GM18498 (cell line): ENCODE results near the gene MRC2.
"Not testable (repeated sequence)": the region's sequence is repeated elsewhere in the genome, so short reads cannot be mapped to it uniquely, and the experiment has no call there.

Experiments used
- ATAC-seq: cut with Tn5 transposase; IDR thresholded peaks from one replicate; pipeline ENCODE4 v1.9.1; 2021; ENCODE audit warnings: mild to moderate bottlenecking, moderate library complexity; ENCODE audit not compliant: unreplicated experiment

Gene MRC2

GRCh38 chr17:62627219-62627903 lies at the start of gene MRC2:
TSS of gene MRC2 (plus strand) at chr17:62627670. CDS start at chr17:62627803, 133 bp downstream.
- ATAC-seq, result no peak

- ATAC-seq, result no peak
Observed at GRCh38 chr17:62578757-62579487, 48.5 kb upstream of the MRC2 start.

GRCh38 chr17:62580947-62581346 lies 46.5 kb upstream of the MRC2 start:
- no peak for ATAC-seq

GRCh38 chr17:62581764-62582163 lies 45.7 kb upstream of the MRC2 start:
- no peak for ATAC-seq

GRCh38 chr17:62587554-62587953 lies 39.9 kb upstream of the MRC2 start:
- ATAC-seq, result no peak

- ATAC-seq, result no peak
Observed at GRCh38 chr17:62588109-62588508, 39.4 kb upstream of the MRC2 start.

GRCh38 chr17:62591333-62591732 lies 36.1 kb upstream of the MRC2 start:
- ATAC-seq, result no peak

- ATAC-seq, result not testable (repeated sequence)
Observed at GRCh38 chr17:62591822-62592221, 35.6 kb upstream of the MRC2 start.

- ATAC-seq, result no peak
Observed at GRCh38 chr17:62592341-62593099, 35.0 kb upstream of the MRC2 start.

GRCh38 chr17:62595484-62595883 lies 32.0 kb upstream of the MRC2 start:
- ATAC-seq, result no peak

- ATAC-seq, result no peak
Observed at GRCh38 chr17:62596662-62597061, 30.8 kb upstream of the MRC2 start.

GRCh38 chr17:62597150-62597549 lies 30.3 kb upstream of the MRC2 start:
- no peak for ATAC-seq

- ATAC-seq, result no peak
Observed at GRCh38 chr17:62597920-62598319, 29.6 kb upstream of the MRC2 start.

GRCh38 chr17:62599964-62600657 lies 27.4 kb upstream of the MRC2 start:
- ATAC-seq, result no peak

- ATAC-seq, result no peak
Observed at GRCh38 chr17:62600805-62601204, 26.7 kb upstream of the MRC2 start.

GRCh38 chr17:62601471-62601870 lies 26.0 kb upstream of the MRC2 start:
- no peak for ATAC-seq

- not testable (repeated sequence) for ATAC-seq
Observed at GRCh38 chr17:62603783-62604182, 23.7 kb upstream of the MRC2 start.

GRCh38 chr17:62605588-62605987 lies 21.9 kb upstream of the MRC2 start:
- no peak for ATAC-seq

- ATAC-seq, result peak; percentile 84
Observed at GRCh38 chr17:62611292-62611691, 16.2 kb upstream of the MRC2 start.

GRCh38 chr17:62611728-62612127 lies 15.7 kb upstream of the MRC2 start:
- peak; percentile 34 for ATAC-seq

- not testable (repeated sequence) for ATAC-seq
Observed at GRCh38 chr17:62612289-62612688, 15.2 kb upstream of the MRC2 start.
